ENCODE results near the gene CYFIP2. TPM values are rescaled to one million over a fixed set of nuclear protein-coding genes. Genes with fewer than 3 reads are reported as not detected.

The CYFIP2 gene
- total and polyA plus RNA-seq, 12 donors: 20.3 to 50.8 (median 31.1) TPM

- 67 to 72% methylated on average over 11 of the region's 11 CpGs for WGBS, 2 donors
These were observed 117.3 kb downstream of the CYFIP2 start for GRCh38 chr5:157382996-157383800.

GRCh38 chr5:157384971-157385709, 119.2 kb downstream of the CYFIP2 start:
- Histone ChIP-seq H3K9me3 (no peaks in the 10 kb centered on the region), H3K27ac (peak overlapping the region; percentile 8 to 82 (median 70)), H3K4me1 (peaks cover 0 to 53% (median 23%) of the 10 kb centered on the region in 9 donors), H3K4me3 (no peak overlapping the region), H3K36me3 (peaks cover 0 to 56% (median 0%) of the 10 kb centered on the region in 9 donors), H3K27me3 (no peaks in the 10 kb centered on the region)
- ATAC-seq: peak; percentile 68 to 91 (median 86)
- WGBS, 2 donors: 19 to 28% methylated on average over 4 of the region's 4 CpGs
- intact Hi-C loops (cut with DNase I): no loop called here
- TF ChIP-seq CTCF (IDR thresholded peaks at IDR 0.05): no peak
- peak in 1 of 2 donors; percentile 65 for DNase-seq

More at GRCh38 chr5:157382996-157383800, 117.3 kb downstream of the CYFIP2 start:
- H3K4me1 ChIP-seq: peaks cover 0 to 50% (median 22%) of the 10 kb centered on the region in 9 donors
- ATAC-seq (no peak), DNase-seq (no peak)
- intact Hi-C loops (cut with DNase I): no loop called here
- no peak for TF ChIP-seq CTCF (IDR thresholded peaks at IDR 0.05)
- peaks cover 0 to 42% (median 0%) of the 10 kb centered on the region in 9 donors for H3K36me3 ChIP-seq
- peak overlapping the region in 4 of 10 donors; percentile 77 to 82 (median 80) for H3K27ac ChIP-seq
- no peaks in the 10 kb centered on the region for H3K9me3 ChIP-seq
- H3K27me3 ChIP-seq: no peaks in the 10 kb centered on the region
- no peak overlapping the region for H3K4me3 ChIP-seq

- DNase-seq (no peak), ATAC-seq (no peak)
- H3K4me1 ChIP-seq: peaks cover 0 to 53% (median 23%) of the 10 kb centered on the region in 9 donors
- intact Hi-C loops (cut with DNase I): no loop called here
- peak overlapping the region in 7 of 10 donors; percentile 42 to 82 (median 77) for H3K27ac ChIP-seq
- peaks cover 0 to 71% (median 0%) of the 10 kb centered on the region in 9 donors for H3K36me3 ChIP-seq
- no peaks in the 10 kb centered on the region for H3K27me3 ChIP-seq
- H3K4me3 ChIP-seq: no peak overlapping the region
- TF ChIP-seq CTCF (IDR thresholded peaks at IDR 0.05): no peak
- H3K9me3 ChIP-seq: no peaks in the 10 kb centered on the region
- WGBS, 2 donors: 64 to 80% methylated on average over 1 of the region's 1 CpG
These were observed 121.2 kb downstream of the CYFIP2 start for GRCh38 chr5:157387041-157387563.

GRCh38 chr5:157387683-157388093, 121.8 kb downstream of the CYFIP2 start:
- DNase-seq (peak in 1 of 2 donors; percentile 55), ATAC-seq (peak; percentile 45 to 87 (median 74))
- no peaks in the 10 kb centered on the region for H3K27me3 ChIP-seq
- H3K4me3 ChIP-seq: no peak overlapping the region
- intact Hi-C loops (cut with DNase I): no loop called here
- 11 to 16% methylated on average over 3 of the region's 3 CpGs for WGBS, 2 donors
- H3K27ac ChIP-seq: peak overlapping the region in 7 of 10 donors; percentile 36 to 82 (median 77)
- no peaks in the 10 kb centered on the region for H3K9me3 ChIP-seq
- H3K4me1 ChIP-seq: peaks cover 0 to 51% (median 23%) of the 10 kb centered on the region in 9 donors
- no peak for TF ChIP-seq CTCF (IDR thresholded peaks at IDR 0.05)
- peaks cover 0 to 72% (median 0%) of the 10 kb centered on the region in 9 donors for H3K36me3 ChIP-seq

All from heart right ventricle (tissue), 16 donors.